22Rv1 (cell line): ENCODE results near the gene ST6GALNAC2.

Source experiments
- H3K27ac ChIP-seq: fragments of 450-650 bp; 2 replicates; pipeline ENCODE4 v1.5.1; 2017
- ZFX ChIP-seq: fragments of 450-650 bp; IDR thresholded peaks from 2 replicates; pipeline ENCODE4 v1.6.1; 2017; ENCODE audit warnings: antibody characterized with exemption, borderline replicate concordance
- TF ChIP-seq, protein P1 (sequence below): fragments of 450-650 bp; IDR thresholded peaks from 2 replicates; pipeline ENCODE4 v1.5.1; 2017; ENCODE audit warnings: mild to moderate bottlenecking

ST6GALNAC2 gene

DNA sequence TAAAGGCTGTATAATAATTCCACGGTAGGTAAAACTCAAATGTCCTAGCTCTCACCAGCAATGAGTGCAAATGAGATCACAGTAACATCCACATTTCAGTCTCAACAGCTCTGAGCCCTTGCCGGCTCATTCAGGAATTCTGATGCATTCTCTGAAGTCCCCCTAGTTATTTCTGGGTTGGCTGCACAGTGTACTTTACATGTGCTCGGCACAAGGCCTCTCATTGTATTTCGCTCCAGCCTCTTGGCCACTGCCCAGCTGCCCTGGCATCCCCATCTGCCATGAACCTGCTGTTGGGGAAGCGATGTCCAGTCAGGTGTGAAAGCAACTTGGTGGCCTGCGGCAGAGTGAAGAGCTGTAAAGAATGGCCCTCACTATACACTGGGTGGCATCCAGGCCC lies 31.5 kb downstream of the ST6GALNAC2 start:
- H3K27ac ChIP-seq: no peak overlapping the region
- TF ChIP-seq, protein P1, sequence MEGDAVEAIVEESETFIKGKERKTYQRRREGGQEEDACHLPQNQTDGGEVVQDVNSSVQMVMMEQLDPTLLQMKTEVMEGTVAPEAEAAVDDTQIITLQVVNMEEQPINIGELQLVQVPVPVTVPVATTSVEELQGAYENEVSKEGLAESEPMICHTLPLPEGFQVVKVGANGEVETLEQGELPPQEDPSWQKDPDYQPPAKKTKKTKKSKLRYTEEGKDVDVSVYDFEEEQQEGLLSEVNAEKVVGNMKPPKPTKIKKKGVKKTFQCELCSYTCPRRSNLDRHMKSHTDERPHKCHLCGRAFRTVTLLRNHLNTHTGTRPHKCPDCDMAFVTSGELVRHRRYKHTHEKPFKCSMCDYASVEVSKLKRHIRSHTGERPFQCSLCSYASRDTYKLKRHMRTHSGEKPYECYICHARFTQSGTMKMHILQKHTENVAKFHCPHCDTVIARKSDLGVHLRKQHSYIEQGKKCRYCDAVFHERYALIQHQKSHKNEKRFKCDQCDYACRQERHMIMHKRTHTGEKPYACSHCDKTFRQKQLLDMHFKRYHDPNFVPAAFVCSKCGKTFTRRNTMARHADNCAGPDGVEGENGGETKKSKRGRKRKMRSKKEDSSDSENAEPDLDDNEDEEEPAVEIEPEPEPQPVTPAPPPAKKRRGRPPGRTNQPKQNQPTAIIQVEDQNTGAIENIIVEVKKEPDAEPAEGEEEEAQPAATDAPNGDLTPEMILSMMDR: no peak
- no peak for TF ChIP-seq ZFX

DNA sequence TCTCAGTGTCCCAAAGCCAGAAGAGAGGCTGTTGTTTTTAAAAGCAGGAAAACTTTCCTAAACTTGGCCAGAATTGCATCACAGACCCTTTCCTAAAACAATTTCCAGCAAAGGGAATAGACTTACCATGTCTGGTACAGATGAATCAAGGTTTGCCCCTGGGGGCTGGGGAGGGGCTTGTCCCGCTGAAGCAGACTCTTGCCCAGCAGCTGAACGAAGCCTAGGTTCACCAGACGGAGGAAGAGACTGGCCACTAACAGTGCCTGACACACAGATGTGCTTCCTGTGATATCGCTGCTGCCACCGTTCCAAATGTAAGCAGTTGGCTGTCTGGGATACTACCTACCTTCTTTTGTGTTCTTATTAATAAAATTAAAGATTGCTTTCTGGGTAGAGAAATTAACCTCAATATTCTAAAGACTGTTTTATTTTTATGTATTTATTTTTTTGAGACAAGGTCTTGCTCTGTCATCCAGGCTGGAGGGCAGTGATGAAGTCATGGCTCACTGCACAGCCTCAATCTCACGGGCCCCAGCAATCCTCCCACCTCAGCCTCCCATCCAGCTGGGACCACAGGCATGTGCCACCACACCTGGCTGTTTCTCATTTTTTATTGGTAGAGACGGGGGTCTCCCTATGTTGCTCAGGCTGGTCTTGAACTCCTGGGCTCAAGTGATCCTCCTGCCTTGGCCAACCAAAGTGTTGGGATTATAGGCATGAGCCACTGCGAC lies 32.3 kb downstream of the ST6GALNAC2 start:
- TF ChIP-seq, protein P1: no peak
- no peak for TF ChIP-seq ZFX
- H3K27ac ChIP-seq: no peak overlapping the region

DNA sequence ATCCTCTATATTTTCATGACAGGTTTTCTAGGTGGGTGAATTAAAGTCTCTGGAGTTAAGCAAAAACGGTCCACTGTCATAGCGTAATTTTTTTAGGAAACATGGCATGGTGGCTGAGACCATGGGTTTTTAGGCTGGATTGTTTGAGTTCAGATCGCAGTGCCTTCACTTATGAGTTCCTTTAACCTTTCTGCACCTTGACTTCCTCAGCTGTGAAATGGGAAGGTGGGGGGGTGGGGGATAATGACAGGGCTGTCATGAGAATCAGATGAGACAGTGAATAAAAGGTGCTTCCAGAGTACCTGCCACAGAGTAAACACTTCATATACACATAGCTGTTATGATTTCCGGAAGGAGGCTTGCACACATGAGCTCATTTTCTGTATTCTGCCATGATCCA lies 34.0 kb downstream of the ST6GALNAC2 start:
- TF ChIP-seq, protein P1: no peak
- no peak for TF ChIP-seq ZFX
- no peak overlapping the region for H3K27ac ChIP-seq

DNA sequence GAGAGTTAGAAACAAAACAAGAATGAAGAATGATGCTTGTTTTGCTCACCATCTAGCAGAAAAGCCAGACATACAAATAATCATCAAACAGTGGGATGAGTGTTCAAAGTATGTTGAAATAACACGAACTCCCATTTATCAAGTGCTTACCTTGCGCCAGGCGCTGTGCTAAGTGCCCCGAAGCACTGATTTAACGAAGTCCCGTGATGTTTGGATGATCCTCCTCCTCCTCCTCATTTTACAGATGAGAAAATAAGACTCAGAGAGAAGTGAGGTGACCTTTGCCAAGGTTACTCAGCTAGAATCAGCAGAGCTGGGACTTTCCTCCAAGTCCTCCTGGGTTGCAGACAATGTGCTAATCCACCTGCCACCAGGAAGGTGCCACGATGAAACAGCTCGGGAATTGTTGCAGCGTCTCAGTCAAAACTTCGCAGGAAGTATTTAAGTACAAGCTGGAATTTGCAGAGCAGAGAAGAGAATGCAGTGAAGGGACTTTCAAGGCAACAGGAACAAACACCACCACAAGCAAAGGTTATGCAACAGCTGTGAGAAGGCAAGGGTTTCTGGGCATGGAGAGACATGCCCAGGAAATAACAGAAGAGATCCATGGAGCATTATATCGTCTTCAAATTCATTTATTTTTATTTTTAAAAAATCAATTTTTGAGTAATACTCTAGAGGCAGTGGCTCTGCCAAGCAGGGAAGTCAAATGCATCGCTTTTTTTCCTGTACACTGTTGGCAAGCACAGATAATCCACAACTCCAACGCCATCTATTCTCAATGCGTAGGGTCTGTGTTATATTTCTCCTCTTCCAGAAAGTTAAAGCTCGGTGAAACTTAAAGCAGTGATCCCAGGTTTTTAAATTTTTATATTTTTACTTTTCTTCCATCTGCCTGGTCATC lies 34.7 kb downstream of the ST6GALNAC2 start:
- no peak for TF ChIP-seq ZFX
- TF ChIP-seq, protein P1: no peak
- no peak overlapping the region for H3K27ac ChIP-seq

DNA sequence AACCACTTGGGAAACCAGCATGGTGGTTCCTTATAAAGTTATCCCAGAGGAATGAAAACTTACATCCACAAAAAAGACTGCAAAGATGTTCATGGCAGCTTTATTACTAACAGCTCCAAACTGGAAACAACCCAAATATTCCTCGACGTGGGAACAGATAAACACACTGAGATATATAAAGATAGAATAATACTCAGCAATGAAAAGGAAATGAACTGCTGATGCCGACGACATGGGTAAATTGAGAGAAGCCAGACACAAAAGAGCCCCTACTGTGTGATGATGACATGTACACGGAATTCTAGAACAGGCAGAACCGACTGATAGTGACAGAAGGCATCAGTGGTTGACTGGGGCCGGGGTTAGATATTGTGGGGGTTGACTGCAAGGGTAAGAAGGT lies 36.1 kb downstream of the ST6GALNAC2 start:
- TF ChIP-seq ZFX: no peak
- TF ChIP-seq, protein P1: no peak
- H3K27ac ChIP-seq: no peak overlapping the region

DNA sequence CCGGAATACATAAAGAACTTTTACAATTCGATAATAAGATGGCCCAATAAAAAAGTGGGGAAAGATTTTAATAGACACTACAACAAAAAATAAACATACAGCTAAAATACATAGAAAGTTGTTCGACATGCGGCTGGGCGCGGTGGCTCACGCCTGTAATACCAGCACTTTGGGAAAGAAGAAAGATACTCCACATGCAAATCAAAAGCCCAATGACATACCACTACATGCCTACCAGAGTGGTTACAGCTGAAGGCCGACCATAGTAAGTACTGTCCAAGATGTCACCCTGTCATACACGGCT lies 36.5 kb downstream of the ST6GALNAC2 start:
- TF ChIP-seq, protein P1: no peak
- TF ChIP-seq ZFX: no peak

More for the DNA sequence above, 36.5 kb downstream of the ST6GALNAC2 start:
- no peak overlapping the region for H3K27ac ChIP-seq
